GM12873 (cell line): ENCODE results near the gene IL20.

ENCODE experiments used
- TF ChIP-seq, protein P1 (sequence below): IDR thresholded peaks from 2 replicates; pipeline ENCODE4 v1.5.1; 2012; ENCODE audit warnings: low read depth, mild to moderate bottlenecking, moderate library complexity, low read length, control low read depth; ENCODE audit not compliant: insufficient read depth; ENCODE audit errors: missing control alignments

Gene IL20

DNA sequence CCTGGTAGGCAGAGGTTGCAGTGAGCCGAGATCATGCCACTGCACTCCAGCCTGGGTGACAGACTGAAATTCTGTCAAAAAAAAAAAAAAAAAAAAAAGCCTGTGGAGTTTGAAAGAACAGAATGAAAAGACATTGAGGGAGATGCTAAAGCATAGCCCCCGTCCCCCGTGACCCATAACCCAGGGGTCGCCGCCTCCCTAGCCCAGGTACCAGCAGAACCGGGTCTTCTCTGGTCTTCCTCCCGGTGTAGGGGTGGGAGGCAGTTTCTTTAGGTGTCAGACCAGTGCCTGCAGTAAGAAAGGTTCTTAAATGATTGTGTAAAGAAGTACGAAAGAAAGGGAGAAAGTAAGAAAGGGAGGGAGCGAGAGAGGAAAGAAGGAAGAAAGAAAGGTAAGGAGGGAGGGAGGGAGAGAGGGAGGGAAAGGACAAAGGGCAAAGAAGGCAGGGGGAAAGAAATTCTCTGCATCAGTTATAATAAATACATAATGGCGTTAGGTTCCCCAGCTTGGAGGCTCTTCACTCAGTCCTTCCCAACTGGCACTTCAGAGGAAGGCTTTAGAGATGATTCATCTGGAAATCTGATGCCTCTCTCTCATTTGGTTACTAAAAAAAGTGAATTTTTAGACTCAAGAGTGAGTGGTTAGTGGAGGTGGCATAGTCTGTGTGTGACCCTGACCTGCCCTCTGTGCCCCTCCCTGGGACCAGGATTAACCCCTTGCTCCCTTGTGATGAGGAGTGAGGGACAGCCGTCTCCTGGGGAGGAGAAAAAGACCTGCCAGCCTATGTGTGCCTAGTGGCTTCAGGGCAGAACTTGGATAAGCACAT is 32.9 kb downstream of the IL20 start:
- TF ChIP-seq, protein P1, sequence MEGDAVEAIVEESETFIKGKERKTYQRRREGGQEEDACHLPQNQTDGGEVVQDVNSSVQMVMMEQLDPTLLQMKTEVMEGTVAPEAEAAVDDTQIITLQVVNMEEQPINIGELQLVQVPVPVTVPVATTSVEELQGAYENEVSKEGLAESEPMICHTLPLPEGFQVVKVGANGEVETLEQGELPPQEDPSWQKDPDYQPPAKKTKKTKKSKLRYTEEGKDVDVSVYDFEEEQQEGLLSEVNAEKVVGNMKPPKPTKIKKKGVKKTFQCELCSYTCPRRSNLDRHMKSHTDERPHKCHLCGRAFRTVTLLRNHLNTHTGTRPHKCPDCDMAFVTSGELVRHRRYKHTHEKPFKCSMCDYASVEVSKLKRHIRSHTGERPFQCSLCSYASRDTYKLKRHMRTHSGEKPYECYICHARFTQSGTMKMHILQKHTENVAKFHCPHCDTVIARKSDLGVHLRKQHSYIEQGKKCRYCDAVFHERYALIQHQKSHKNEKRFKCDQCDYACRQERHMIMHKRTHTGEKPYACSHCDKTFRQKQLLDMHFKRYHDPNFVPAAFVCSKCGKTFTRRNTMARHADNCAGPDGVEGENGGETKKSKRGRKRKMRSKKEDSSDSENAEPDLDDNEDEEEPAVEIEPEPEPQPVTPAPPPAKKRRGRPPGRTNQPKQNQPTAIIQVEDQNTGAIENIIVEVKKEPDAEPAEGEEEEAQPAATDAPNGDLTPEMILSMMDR, result no peak

DNA sequence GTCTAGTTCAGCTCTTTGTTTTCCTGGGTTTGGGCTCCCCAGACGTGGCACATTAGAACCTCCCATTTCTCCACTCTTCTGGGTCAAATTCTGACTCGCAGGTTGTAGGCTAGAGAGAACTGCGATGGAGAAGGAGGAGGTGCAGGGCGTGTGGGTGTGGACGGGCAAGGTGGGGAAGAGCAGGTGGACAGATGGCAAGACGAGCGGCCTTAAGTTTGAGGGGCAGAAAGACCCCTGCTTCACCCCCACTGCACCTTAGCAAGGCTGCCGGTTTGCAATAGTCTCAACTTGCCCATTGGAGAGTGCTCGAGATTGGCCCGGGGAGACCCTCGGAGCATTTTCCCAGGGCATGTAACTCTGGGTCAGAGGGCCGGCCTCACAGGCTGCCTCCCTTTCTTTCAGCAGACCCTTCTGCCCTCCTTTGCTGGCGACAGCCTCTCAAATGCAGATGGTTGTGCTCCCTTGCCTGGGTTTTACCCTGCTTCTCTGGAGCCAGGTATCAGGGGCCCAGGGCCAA is 33.5 kb downstream of the IL20 start:
- TF ChIP-seq, protein P1, result no peak

GRCh38 chr1:206899717-206900116 is 34.3 kb downstream of the IL20 start:
- TF ChIP-seq, protein P1, result no peak

- TF ChIP-seq, protein P1, result no peak
These were observed 34.7 kb downstream of the IL20 start for GRCh38 chr1:206900149-206900548.

GRCh38 chr1:206901944-206902343 is 36.5 kb downstream of the IL20 start:
- TF ChIP-seq, protein P1, result no peak

GRCh38 chr1:206902702-206903101 is 37.3 kb downstream of the IL20 start:
- TF ChIP-seq, protein P1, result no peak

DNA sequence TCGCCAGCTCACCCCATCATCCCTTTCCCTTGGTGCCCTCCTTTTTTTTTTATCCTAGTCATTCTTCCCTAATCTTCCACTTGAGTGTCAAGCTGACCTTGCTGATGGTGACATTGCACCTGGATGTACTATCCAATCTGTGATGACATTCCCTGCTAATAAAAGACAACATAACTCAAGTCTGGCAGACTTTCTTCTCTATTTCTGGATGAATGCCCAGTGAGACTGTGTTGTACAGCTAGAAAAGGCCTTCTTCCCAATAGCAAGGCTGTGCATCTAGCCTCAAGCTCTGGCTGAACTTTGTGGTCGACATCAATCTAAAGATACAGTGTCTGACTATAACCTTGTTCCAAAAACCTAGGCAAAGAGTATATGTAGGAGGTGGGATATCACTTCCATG is 38.3 kb downstream of the IL20 start:
- TF ChIP-seq, protein P1, result no peak
